ENCODE data around the gene SFRP4. TPM values are rescaled to one million over a fixed set of nuclear protein-coding genes. Genes with fewer than 3 reads are reported as not detected.

Gene SFRP4
- total and polyA plus RNA-seq, 9 of the 15 experiments (the other 6 are each of a cell fraction or from before 2014, with no cell fraction given), result not detected

DNA sequence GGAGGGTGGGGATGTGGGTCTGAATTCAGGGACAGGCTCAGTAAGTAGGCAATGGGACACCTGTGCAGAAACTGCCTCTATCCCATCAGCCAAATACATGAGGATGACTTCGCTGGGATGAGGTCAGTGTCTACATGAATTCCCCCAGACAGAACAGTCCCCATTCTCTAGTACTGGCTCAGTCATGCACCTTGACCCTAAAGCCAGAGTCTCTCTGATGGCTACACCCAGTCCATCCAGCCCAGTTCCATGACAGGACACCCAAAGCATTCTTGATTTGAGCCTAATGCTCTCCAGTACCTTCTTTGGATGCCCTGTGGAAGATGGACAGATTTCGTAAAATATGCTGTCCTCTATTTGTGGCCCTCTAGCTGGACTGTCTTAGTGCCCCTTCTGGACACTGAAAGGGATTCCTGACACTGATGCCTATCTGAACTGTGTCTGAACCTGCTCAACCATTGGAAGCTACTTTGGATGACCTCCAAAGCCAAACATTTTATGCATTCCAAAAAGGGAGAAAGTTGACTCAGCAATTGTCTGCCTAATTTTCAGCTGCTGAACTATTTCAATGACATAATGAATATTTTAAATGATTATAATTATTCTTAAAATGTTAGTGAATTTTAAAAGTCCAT lies 14.6 kb downstream of the SFRP4 start (continued):
- TF ChIP-seq, protein P1, sequence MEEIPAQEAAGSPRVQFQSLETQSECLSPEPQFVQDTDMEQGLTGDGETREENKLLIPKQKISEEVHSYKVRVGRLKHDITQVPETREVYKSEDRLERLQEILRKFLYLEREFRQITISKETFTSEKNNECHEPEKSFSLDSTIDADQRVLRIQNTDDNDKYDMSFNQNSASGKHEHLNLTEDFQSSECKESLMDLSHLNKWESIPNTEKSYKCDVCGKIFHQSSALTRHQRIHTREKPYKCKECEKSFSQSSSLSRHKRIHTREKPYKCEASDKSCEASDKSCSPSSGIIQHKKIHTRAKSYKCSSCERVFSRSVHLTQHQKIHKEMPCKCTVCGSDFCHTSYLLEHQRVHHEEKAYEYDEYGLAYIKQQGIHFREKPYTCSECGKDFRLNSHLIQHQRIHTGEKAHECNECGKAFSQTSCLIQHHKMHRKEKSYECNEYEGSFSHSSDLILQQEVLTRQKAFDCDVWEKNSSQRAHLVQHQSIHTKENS (CRISPR knock-in tag; IDR thresholded peaks at IDR 0.05), result no peak
- TF ChIP-seq KDM5B (IDR thresholded peaks at IDR 0.05; ENCODE audit: insufficient replicate concordance, low read depth, low read length) (no peak), ZNF23 (CRISPR knock-in tag; IDR thresholded peaks at IDR 0.05) (no peak), ETV5 (CRISPR knock-in tag; IDR thresholded peaks at IDR 0.05; ENCODE audit: low read depth) (no peak), ZNF561 (CRISPR knock-in tag; conservative IDR thresholded peaks at IDR 0.05) (no peak), RREB1 (CRISPR knock-in tag; IDR thresholded peaks at IDR 0.05) (no peak), ZNF830 (CRISPR knock-in tag; IDR thresholded peaks at IDR 0.05) (no peak), JUN (IDR thresholded peaks at IDR 0.05; ENCODE audit: borderline replicate concordance, low read depth, low read length) (no peak), JUN (CRISPR knock-in tag; IDR thresholded peaks at IDR 0.05; ENCODE audit: borderline replicate concordance) (no peak), POLR2G (IDR thresholded peaks at IDR 0.05; ENCODE audit: low read depth, low read length) (no peak), MAFG (tag; conservative IDR thresholded peaks at IDR 0.05) (peak; percentile 98)
- TF ChIP-seq, protein P2, sequence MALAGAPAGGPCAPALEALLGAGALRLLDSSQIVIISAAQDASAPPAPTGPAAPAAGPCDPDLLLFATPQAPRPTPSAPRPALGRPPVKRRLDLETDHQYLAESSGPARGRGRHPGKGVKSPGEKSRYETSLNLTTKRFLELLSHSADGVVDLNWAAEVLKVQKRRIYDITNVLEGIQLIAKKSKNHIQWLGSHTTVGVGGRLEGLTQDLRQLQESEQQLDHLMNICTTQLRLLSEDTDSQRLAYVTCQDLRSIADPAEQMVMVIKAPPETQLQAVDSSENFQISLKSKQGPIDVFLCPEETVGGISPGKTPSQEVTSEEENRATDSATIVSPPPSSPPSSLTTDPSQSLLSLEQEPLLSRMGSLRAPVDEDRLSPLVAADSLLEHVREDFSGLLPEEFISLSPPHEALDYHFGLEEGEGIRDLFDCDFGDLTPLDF (CRISPR knock-in tag; IDR thresholded peaks at IDR 0.05), result no peak
- TF ChIP-seq, protein P3, sequence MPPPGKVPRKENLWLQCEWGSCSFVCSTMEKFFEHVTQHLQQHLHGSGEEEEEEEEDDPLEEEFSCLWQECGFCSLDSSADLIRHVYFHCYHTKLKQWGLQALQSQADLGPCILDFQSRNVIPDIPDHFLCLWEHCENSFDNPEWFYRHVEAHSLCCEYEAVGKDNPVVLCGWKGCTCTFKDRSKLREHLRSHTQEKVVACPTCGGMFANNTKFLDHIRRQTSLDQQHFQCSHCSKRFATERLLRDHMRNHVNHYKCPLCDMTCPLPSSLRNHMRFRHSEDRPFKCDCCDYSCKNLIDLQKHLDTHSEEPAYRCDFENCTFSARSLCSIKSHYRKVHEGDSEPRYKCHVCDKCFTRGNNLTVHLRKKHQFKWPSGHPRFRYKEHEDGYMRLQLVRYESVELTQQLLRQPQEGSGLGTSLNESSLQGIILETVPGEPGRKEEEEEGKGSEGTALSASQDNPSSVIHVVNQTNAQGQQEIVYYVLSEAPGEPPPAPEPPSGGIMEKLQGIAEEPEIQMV (tag; conservative IDR thresholded peaks at IDR 0.05; ENCODE audit: low read depth), result no peak
- TF ChIP-seq, protein P4, sequence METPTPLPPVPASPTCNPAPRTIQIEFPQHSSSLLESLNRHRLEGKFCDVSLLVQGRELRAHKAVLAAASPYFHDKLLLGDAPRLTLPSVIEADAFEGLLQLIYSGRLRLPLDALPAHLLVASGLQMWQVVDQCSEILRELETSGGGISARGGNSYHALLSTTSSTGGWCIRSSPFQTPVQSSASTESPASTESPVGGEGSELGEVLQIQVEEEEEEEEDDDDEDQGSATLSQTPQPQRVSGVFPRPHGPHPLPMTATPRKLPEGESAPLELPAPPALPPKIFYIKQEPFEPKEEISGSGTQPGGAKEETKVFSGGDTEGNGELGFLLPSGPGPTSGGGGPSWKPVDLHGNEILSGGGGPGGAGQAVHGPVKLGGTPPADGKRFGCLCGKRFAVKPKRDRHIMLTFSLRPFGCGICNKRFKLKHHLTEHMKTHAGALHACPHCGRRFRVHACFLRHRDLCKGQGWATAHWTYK (CRISPR knock-in tag; IDR thresholded peaks at IDR 0.05), result no peak
